ENCODE data around the gene TAPBP.
"Not testable (repeated sequence)": the region's sequence is repeated elsewhere in the genome, so short reads cannot be mapped to it uniquely, and the experiment has no call there.

Gene TAPBP

GRCh38 chr6:33313709-33314514, at the start of gene TAPBP:
Gene TAPBP, minus strand, starts transcription at chr6:33314078. Its CDS starts 37 bp downstream, at chr6:33314041.
- peak in 12 of 14 donors; percentile 26 to 78 (median 59) for DNase-seq

- DNase-seq: not testable (repeated sequence)
Observed at GRCh38 chr6:33363486-33363885, 49.6 kb upstream of the TAPBP start.

GRCh38 chr6:33359331-33359730, 45.5 kb upstream of the TAPBP start:
- no peak for DNase-seq

GRCh38 chr6:33357160-33357871, 43.4 kb upstream of the TAPBP start:
- not testable (repeated sequence) for DNase-seq

- DNase-seq: no peak
Observed at GRCh38 chr6:33356295-33356694, 42.4 kb upstream of the TAPBP start.

- not testable (repeated sequence) for DNase-seq
Observed at GRCh38 chr6:33355860-33356259, 42.0 kb upstream of the TAPBP start.

GRCh38 chr6:33347816-33348215, 33.9 kb upstream of the TAPBP start:
- no peak for DNase-seq

- DNase-seq: not testable (repeated sequence)
Observed at GRCh38 chr6:33346972-33347371, 33.1 kb upstream of the TAPBP start.

- DNase-seq: peak in 6 of 14 donors; percentile 1 to 67 (median 8)
Observed at GRCh38 chr6:33344701-33345697, 31.1 kb upstream of the TAPBP start.

- DNase-seq: no peak
Observed at GRCh38 chr6:33343953-33344611, 30.2 kb upstream of the TAPBP start.

GRCh38 chr6:33343606-33343952, 29.7 kb upstream of the TAPBP start:
- DNase-seq: not testable (repeated sequence)

- DNase-seq: no peak
Observed at GRCh38 chr6:33339193-33339592, 25.3 kb upstream of the TAPBP start.

- no peak for DNase-seq
Observed at GRCh38 chr6:33336495-33336894, 22.6 kb upstream of the TAPBP start.

- no peak for DNase-seq
Observed at GRCh38 chr6:33335916-33336315, 22.0 kb upstream of the TAPBP start.

- no peak for DNase-seq
Observed at GRCh38 chr6:33333666-33334065, 19.8 kb upstream of the TAPBP start.

GRCh38 chr6:33330736-33331135, 16.9 kb upstream of the TAPBP start:
- DNase-seq: no peak

GRCh38 chr6:33329058-33329457, 15.2 kb upstream of the TAPBP start:
- DNase-seq: no peak

GRCh38 chr6:33324125-33324524, 10.2 kb upstream of the TAPBP start:
- DNase-seq: no peak

- DNase-seq: no peak
Observed at GRCh38 chr6:33323623-33323948, 9.7 kb upstream of the TAPBP start.

- DNase-seq: no peak
Observed at GRCh38 chr6:33321227-33321626, 7.3 kb upstream of the TAPBP start.

GRCh38 chr6:33320315-33321181, 6.7 kb upstream of the TAPBP start:
- no peak for DNase-seq
